ENCODE data around the gene IL17B. TPM values are rescaled to one million over a fixed set of nuclear protein-coding genes. Genes with fewer than 3 reads are reported as not detected.

The IL17B gene
- polyA plus RNA-seq, 1 donor (not counting 4 experiments of a cell fraction or from before 2014, with no cell fraction given): not detected

DNA sequence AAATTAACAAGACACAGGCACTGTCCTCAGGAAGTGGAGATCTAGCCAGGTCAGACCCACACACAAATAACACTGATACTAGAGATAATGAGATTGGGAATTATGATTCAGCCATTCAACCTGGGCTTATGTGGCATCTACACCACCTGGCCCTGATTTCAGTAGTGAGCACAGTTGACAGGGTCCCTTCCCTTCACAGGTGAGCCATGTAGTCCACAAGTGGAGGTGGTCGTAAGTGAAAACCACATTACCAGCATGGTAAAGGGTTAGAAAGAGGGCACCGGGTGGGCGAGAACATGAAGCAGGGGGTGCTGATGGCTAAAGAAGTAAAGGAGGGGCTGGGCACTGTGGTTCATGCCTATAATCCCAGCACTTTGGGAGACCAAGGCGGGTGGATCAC is 48.3 kb upstream of the IL17B start:
- dilution Hi-C loops (cut with MboI; ENCODE audit: extremely low pct_ligation_motif_present, low sequenced_read_pairs): no loop called here
- Histone ChIP-seq H3K79me2 (ENCODE audit: control insufficient read depth, insufficient read depth, low read length) (no peaks in the 10 kb centered on the region), H3K9ac (ENCODE audit: control insufficient read depth, extremely low read depth, insufficient read depth, low read length) (no peak overlapping the region), H3K4me3 (ENCODE audit: control insufficient read depth in 2 of 3, extremely low read depth in 1 of 3, insufficient read depth in 2 of 3, low read depth in 1 of 3, low read length in 3 of 3) (no peak overlapping the region), H3K27ac (ENCODE audit: control insufficient read depth, insufficient read depth, low read length) (no peak overlapping the region), H2AFZ (ENCODE audit: control insufficient read depth, low read length) (no peak overlapping the region), H3K4me1 (ENCODE audit: control insufficient read depth, extremely low read depth, insufficient read depth, low read length) (peaks cover 5% of the 10 kb centered on the region), H3K9me3 (ENCODE audit: control insufficient read depth, low read depth, low read length) (no peaks in the 10 kb centered on the region), H3K4me2 (ENCODE audit: control insufficient read depth, extremely low read depth, insufficient read depth, low read depth, low read length) (no peak overlapping the region), H3K36me3 (ENCODE audit: control insufficient read depth in 2 of 2, extremely low read depth in 1 of 2, insufficient read depth in 2 of 2, low read length in 2 of 2) (no peaks in the 10 kb centered on the region), H3K27me3 (ENCODE audit: control insufficient read depth, extremely low read depth, insufficient read depth, low read length) (no peaks in the 10 kb centered on the region), H3K9me1 (ENCODE audit: control insufficient read depth, extremely low read depth, insufficient read depth, low read length) (no peaks in the 10 kb centered on the region), H4K20me1 (ENCODE audit: control insufficient read depth, extremely low read depth, insufficient read depth, low read length) (no peaks in the 10 kb centered on the region)
- FAIRE-seq (no peak), DNase-seq (ENCODE audit: low read depth, low spot score) (no peak)
- TF ChIP-seq, protein P1, sequence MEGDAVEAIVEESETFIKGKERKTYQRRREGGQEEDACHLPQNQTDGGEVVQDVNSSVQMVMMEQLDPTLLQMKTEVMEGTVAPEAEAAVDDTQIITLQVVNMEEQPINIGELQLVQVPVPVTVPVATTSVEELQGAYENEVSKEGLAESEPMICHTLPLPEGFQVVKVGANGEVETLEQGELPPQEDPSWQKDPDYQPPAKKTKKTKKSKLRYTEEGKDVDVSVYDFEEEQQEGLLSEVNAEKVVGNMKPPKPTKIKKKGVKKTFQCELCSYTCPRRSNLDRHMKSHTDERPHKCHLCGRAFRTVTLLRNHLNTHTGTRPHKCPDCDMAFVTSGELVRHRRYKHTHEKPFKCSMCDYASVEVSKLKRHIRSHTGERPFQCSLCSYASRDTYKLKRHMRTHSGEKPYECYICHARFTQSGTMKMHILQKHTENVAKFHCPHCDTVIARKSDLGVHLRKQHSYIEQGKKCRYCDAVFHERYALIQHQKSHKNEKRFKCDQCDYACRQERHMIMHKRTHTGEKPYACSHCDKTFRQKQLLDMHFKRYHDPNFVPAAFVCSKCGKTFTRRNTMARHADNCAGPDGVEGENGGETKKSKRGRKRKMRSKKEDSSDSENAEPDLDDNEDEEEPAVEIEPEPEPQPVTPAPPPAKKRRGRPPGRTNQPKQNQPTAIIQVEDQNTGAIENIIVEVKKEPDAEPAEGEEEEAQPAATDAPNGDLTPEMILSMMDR (optimal IDR thresholded peaks at IDR 0.05 in 1 of 3, IDR thresholded peaks at IDR 0.05 in 1 of 3, conservative IDR thresholded peaks at IDR 0.05 in 1 of 3; ENCODE audit: extremely low read depth in 1 of 3, insufficient read depth in 2 of 3, low read length in 3 of 3): no peak
- no peak for TF ChIP-seq EZH2 (IDR thresholded peaks at IDR 0.05; ENCODE audit: low read length)

DNA sequence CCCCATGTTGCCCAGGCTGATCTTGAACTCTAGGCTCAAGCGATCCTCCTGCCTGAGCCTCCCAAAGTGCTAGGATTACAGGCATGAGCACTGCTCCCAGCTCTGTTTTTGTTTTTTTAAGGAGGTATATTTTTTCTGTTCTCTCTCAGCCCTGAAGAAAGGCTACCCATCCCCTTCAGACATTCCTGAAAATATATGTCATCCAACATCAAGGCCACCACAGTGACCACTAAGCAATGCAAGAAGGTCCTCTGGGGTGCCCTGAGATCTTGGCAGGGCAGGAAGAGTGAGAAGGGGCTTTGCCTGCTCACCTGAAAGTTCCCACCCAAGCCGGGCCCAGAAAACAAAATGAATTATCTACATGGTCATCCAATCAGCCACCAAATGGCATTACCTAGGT is 47.8 kb upstream of the IL17B start:
- DNase-seq (ENCODE audit: low read depth, low spot score): no peak
- no peak overlapping the region for H2AFZ ChIP-seq (ENCODE audit: control insufficient read depth, low read length)
- H3K4me1 ChIP-seq (ENCODE audit: control insufficient read depth, extremely low read depth, insufficient read depth, low read length): peaks cover 5% of the 10 kb centered on the region
- no peaks in the 10 kb centered on the region for H3K79me2 ChIP-seq (ENCODE audit: control insufficient read depth, insufficient read depth, low read length)
- no peaks in the 10 kb centered on the region for H3K9me3 ChIP-seq (ENCODE audit: control insufficient read depth, low read depth, low read length)
- no peak for FAIRE-seq
- H3K4me3 ChIP-seq (ENCODE audit: control insufficient read depth in 2 of 3, extremely low read depth in 1 of 3, insufficient read depth in 2 of 3, low read depth in 1 of 3, low read length in 3 of 3): no peak overlapping the region
- no peak overlapping the region for H3K4me2 ChIP-seq (ENCODE audit: control insufficient read depth, extremely low read depth, insufficient read depth, low read depth, low read length)
- TF ChIP-seq EZH2 (IDR thresholded peaks at IDR 0.05; ENCODE audit: low read length): no peak
- TF ChIP-seq, protein P1 (optimal IDR thresholded peaks at IDR 0.05 in 1 of 3, IDR thresholded peaks at IDR 0.05 in 1 of 3, conservative IDR thresholded peaks at IDR 0.05 in 1 of 3; ENCODE audit: extremely low read depth in 1 of 3, insufficient read depth in 2 of 3, low read length in 3 of 3): no peak
- no peaks in the 10 kb centered on the region for H4K20me1 ChIP-seq (ENCODE audit: control insufficient read depth, extremely low read depth, insufficient read depth, low read length)
- H3K36me3 ChIP-seq (ENCODE audit: control insufficient read depth in 2 of 2, extremely low read depth in 1 of 2, insufficient read depth in 2 of 2, low read length in 2 of 2): no peaks in the 10 kb centered on the region
- no peaks in the 10 kb centered on the region for H3K27me3 ChIP-seq (ENCODE audit: control insufficient read depth, extremely low read depth, insufficient read depth, low read length)
- no peak overlapping the region for H3K9ac ChIP-seq (ENCODE audit: control insufficient read depth, extremely low read depth, insufficient read depth, low read length)
- H3K27ac ChIP-seq (ENCODE audit: control insufficient read depth, insufficient read depth, low read length): no peak overlapping the region
- dilution Hi-C loops (cut with MboI; ENCODE audit: extremely low pct_ligation_motif_present, low sequenced_read_pairs): no loop called here
- no peaks in the 10 kb centered on the region for H3K9me1 ChIP-seq (ENCODE audit: control insufficient read depth, extremely low read depth, insufficient read depth, low read length)

All from keratinocyte (primary cell).